ENCODE measurements around the gene PRKAA1.

The PRKAA1 gene

DNA sequence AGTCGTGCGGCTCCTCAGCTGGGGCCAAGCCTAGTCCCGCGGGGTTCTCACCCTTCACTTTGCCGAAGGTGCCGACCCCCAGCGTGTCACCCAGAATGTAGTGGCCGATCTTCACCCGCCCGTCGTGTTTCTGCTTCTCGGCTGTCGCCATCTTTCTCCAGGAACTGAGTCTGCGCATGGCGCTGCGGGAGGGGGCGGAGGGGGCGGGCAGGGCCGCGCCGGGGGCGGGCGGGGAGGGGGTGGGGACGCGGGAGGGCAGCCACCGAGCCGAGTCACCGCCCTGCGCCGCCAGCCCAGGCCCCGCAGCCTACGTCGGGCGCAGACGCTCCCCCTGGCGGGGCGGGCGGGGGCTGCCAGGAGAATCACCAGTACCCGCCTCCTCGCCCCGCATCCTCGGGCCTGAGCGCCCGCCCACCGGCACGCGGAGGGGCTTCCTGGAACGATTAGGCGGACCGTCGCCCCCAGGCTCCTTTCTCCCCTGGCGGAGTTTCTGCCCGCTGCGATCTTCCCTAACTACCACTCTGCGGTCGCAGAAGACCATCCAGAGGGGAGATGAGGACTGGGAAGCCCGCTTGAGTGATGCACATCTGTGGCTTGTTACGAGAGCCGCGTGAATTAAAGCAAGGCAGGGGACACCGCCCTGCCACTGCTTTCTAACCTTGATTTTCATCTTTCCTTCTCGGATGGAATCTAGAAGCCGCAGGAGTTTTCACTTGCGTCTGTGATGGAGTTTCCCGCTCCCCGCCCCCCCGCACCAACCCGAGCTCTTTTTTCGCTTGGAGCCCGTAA, at the start of gene PRKAA1:
Gene PRKAA1 (minus strand): TSS at position 363 of the 789 bp plus-strand sequence. CDS start 185 bp downstream, at position 178.
- peak; percentile 74 to 92 for DNase-seq

GRCh38 chr5:40847525-40847924, 49.4 kb upstream of the PRKAA1 start:
- DNase-seq = no peak

- no peak for DNase-seq
Observed at GRCh38 chr5:40846371-40846770, 48.2 kb upstream of the PRKAA1 start.

DNA sequence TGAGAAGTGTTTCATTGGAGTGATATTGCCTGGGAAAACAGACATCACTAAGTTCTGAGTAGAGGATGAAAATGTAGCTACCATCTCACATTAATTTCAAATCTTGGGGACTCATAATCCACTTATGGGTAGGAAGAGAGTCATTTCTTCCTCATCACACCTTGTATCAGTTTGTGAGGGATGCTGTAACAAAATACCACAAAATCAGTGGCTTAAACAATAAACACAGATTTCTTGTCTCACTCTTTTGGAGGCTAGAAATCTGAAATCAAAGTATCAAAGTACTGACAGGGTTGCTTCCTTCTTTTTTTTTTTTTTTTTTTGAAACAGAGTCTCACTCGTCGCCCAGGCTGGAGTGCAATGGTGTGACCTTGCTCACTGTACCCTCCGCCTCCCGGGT, 46.4 kb upstream of the PRKAA1 start:
- no peak for DNase-seq

DNA sequence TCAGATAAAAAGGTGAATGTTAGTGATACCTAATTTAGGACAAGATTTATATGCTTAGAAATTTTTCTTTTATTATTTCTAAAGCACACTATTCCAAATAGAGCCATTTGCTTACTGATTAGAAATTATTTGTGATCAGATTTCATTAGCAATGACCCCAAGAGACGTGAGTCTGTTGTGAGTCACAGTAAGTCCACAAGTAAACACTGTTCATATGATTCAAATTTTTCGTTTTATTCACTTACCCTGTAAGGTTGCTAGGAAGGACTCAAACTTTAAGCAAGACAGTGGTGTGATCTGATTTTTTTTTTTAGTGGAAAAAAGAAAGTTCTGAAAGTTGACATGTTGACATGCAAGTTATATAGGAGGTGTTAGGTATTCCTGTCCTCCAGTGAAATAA, 44.2 kb upstream of the PRKAA1 start:
- DNase-seq = no peak

- DNase-seq = peak; percentile 41 to 77
Observed at GRCh38 chr5:40841068-40841805, 43.1 kb upstream of the PRKAA1 start, which contains the start of gene CARD6. TSS of gene CARD6 (plus strand) at chr5:40841367. CDS start at chr5:40841383, 16 bp downstream.

GRCh38 chr5:40838086-40838485, 39.9 kb upstream of the PRKAA1 start:
- DNase-seq = no peak

GRCh38 chr5:40834849-40835787, 36.9 kb upstream of the PRKAA1 start, which contains the start of gene RPL37:
TSS of gene RPL37 (minus strand) at chr5:40835222. CDS start at chr5:40835185, 37 bp downstream.
- peak; percentile 96 to 98 for DNase-seq

- no peak for DNase-seq
Observed at GRCh38 chr5:40834391-40834848, 36.2 kb upstream of the PRKAA1 start.

DNA sequence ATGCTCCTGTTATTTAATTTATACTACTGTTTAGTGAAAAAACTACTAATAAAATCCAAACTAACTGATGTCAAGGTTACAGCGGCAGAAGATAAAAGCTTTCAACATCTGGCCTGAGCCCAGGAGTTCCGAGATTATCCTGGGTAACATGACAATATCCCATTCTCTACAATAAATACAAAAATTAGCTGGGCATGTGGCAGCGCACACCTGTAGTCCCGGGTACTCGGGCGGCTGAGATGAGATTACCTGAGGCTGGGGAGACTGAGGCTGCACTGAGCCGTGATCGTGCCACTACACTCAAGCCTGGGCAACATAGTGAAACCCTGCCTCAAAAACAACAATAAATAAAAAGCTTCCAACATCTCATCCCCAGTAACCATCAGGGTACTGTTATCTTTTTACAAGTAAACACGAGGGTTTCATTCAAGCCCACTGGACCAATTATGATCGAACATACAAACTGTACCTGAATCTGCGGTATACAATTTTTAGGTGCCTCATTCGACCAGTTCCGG, 35.6 kb upstream of the PRKAA1 start:
- DNase-seq = no peak

DNA sequence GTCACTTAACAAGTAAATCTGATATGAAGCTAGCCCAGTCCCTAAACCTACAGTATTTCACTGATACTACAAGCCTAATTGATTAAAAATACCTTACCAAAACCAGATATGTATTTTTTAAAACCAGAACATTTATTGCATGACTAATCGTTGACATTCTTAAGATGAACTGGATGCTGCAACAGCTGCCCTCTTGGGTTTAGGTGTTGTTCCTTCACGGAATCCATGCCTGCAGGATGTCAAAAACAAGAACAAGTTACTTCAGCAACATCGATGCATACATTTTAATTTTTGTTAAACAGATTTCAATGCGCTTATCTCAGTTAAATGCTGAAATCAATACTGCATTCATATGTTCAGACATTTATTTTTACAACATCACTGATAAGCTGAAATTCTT, 34.2 kb upstream of the PRKAA1 start:
- no peak for DNase-seq

DNA sequence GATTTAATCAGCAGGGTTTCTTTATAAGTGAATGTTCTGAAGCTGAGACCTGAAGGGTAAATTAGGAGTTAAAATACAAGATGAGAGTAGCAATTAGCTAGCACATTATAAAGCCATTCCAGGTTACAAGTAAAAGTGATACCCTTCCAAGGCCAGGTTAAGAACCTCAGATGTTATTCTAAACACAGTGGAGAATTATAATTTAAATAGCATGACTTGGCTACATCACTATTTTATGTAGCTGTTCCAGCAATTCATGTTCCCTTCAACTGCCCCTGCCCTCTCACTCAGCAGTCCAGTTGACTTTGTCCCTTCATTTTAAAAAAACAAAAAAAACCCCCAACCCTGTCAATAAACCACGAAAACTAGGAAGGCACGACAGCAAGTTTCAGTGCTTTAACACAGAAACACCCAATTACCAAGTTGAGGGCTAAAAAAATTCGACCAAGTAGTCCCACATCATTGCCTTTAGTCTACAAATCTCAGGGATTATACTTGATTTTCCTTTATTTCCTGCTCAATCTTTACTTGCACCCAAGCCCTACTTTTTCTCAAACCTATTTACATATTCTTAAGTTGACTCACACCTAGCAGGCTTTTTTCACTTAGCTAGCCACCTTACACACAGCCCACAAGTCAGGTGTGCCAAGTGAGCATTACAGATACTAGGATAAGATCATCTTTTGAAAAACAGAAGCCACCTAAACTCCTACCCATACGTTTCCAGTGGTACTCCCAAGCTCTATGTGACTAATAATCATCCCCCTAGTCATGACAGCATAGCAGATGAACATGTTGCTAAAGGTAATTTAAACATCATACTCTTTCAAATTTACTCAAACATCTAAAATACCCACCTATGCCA, 33.4 kb upstream of the PRKAA1 start:
- DNase-seq = no peak

- no peak for DNase-seq
Observed at GRCh38 chr5:40829748-40830533, 31.8 kb upstream of the PRKAA1 start.

- no peak for DNase-seq
Observed at GRCh38 chr5:40828690-40829661, 30.8 kb upstream of the PRKAA1 start.

- no peak for DNase-seq
Observed at GRCh38 chr5:40828021-40828631, 30.0 kb upstream of the PRKAA1 start.

GRCh38 chr5:40827188-40827977, 29.2 kb upstream of the PRKAA1 start:
- DNase-seq = no peak

- DNase-seq = no peak
Observed at GRCh38 chr5:40826489-40827187, 28.5 kb upstream of the PRKAA1 start.

All from Kasumi-1 (cell line).